Measurements from ENCODE around the gene CEACAM8. TPM values are rescaled to one million over a fixed set of nuclear protein-coding genes. Genes with fewer than 3 reads are reported as not detected.
"Not testable (repeated sequence)": the region's sequence is repeated elsewhere in the genome, so short reads cannot be mapped to it uniquely, and the experiment has no call there.

The CEACAM8 gene
- total RNA-seq, 1 donor from 2014 or later, result not detected

DNA sequence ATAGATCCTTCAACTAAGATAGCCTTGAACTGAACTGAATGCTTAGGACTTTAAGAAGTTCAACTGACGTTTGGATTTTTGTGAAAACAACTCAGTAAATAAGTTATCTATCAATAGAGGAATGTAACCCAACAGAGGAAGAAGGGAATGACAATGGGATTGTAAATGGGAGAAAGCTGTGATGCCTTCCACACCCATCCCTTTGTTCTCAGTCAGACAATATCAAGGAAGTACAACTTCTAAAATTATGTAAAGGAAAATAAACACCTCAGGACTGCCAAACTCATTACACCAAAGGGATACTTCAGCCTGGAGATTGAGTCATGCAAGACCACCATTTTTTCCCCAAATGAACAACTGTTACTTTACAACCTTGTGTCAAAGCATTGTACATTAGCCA is 21.1 kb downstream of the CEACAM8 start:
- no peak for DNase-seq (ENCODE audit: low read depth in 2 of 2)

DNA sequence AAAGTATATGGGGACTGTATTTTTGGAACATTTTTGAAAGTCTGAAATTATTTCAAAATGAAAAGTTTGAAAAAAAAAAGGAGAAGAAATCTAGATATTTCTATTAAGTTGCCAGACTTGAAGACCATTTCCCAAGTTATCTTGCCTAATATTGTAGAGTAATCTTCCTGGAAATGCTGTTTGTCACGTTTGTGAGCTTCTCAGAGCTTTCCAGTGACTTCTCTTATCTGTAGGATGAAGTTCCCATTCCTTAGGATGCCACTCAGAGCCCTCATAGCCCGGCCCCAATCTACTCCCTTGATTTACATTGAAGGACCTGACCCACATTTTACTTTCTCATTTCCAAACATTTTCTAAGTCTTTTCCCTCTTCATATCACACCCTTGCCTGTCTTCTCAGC is 23.6 kb downstream of the CEACAM8 start:
- DNase-seq (ENCODE audit: low read depth in 2 of 2), result no peak

GRCh38 chr19:42569193-42569592 is 25.5 kb downstream of the CEACAM8 start:
- no peak for DNase-seq (ENCODE audit: low read depth in 2 of 2)

DNA sequence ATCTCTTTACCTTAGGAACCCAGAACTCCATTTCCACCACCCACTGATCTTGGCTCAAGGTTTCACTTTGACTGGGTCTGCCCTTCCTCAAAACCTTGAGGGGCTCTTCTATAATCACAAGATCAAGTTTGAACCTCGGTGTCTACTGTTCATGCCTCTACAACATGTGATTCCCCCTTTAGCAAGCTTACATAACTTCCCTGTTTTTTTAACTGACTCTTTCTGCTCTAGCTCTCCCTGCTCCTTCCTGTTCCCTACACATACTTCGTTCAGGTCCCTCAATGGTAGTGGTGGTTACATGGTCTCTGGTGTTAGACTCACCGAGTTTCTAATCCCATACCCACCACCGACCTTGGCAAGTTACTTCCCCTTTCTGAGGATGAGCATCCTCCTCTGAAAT is 26.7 kb downstream of the CEACAM8 start:
- DNase-seq (ENCODE audit: low read depth in 2 of 2), result no peak

DNA sequence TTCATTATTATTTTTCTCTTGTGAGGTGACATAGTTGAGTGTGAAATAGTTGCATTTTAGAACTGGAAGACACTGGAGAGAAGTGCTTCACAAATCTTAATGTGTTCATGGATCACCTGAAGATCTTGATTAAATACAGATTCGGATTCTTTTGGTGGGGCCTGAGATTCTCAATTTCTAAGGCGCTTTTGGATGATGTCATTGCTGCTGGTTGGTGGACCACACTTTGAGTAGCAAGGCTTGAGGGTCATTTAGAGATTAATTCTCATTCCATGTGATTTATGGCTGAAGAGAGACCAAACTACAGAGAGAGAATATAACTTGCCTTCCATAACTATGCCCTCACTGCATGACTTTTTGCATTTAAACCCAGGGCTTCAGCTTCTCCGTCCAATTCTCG is 27.2 kb downstream of the CEACAM8 start:
- no peak for DNase-seq (ENCODE audit: low read depth in 2 of 2)

- DNase-seq (ENCODE audit: low read depth in 2 of 2), result peak; percentile 55 to 64
These were observed 31.1 kb downstream of the CEACAM8 start for GRCh38 chr19:42563352-42564210.

DNA sequence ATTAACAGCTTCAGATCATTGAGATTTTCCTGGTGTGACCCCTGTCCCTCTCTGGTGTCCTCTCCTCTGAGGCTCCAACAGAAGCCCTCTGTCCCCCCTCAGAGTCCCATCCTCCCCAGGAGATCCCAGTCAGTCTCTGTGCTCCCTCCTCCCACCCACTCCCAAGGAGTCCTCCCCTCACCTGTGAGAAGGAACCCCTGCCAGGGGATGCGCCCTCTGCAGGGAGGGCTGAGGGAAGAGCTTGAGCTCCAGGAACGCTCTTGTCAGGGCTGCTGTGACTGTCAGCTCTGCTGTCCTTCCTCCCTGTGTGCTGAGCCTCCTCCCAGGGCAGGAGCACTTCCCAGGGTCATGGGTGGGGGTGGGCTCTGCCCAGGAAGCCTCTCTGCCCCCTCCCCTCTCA is 33.2 kb downstream of the CEACAM8 start:
- DNase-seq (ENCODE audit: low read depth in 2 of 2), result no peak

- no peak for DNase-seq (ENCODE audit: low read depth in 2 of 2)
These were observed 34.0 kb downstream of the CEACAM8 start for GRCh38 chr19:42560731-42561130.

DNA sequence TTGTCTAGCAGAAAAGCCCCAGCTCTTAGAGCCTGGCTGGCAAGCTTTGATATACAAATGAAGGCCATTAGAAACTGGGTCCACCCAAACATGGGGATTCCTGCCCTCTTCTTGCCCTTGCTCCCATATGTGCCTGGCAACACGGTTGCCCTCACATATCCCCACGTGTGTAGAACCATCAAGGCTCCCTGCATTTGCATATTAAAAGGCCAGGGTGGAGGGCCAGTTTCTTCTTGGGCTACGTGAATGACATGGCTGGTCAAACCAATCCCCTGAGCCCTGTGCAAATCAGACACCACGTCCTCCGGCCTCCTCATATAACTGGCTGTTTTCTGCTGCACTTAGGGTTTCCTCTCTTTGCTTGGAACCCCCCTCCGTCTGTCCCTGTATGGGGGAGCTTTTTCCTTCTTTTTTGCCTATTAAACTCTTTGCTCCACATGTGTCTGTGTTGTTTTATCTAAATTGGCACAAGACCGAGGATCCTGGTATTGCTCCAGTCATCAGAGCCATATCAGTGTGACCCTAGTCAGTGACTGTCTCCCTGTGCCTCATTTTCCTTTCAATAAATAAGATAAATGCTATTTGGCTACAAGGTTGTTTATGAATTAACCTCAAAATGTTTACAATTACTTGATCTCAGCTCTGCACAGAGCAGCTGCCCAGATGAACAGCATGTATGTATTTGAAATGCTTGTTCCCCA is 36.1 kb downstream of the CEACAM8 start:
- DNase-seq (ENCODE audit: low read depth in 2 of 2), result no peak

DNA sequence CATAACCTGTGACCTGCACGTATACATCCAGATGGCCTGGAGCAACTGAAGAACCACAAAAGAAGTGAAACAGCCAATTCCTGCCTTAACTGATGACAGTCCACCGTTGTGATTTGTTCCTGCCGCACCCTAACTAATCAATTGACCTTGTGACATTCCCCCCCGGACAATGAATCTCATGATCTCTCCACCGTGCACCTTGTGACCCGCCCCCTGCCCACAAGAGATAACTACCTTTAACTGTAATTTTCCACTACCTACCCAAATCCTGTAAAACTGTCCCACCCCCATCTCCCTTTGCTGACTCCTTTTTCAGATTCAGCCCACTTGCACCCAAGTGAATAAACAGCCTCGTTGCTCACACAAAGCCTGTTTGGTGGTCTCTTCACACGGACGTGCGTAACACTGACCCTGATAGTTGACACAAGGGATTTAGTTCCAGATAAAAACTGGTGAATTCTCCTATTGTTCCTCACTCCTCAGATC is 37.3 kb downstream of the CEACAM8 start:
- not testable (repeated sequence) for DNase-seq (ENCODE audit: low read depth in 2 of 2)

DNA sequence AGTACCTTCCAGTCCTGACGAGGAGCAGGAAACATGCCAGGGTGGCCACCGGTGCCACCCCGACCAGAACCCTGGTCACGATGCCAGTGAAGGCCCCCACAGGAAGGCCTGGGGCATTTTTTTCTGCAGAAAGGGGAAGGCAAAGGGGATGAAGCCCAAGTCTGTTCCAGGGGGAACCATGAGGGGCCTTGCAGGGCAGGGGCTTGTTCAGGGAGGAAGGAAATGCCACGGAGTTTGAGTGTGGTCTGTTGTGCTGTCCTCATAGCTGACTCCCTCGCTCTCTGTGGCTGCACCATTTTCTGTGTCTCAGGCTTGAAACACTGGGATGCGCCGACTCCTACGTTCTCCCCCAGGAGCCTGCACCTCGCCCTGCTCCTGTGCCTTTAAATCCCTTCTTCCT is 38.9 kb downstream of the CEACAM8 start:
- no peak for DNase-seq (ENCODE audit: low read depth in 2 of 2)

DNA sequence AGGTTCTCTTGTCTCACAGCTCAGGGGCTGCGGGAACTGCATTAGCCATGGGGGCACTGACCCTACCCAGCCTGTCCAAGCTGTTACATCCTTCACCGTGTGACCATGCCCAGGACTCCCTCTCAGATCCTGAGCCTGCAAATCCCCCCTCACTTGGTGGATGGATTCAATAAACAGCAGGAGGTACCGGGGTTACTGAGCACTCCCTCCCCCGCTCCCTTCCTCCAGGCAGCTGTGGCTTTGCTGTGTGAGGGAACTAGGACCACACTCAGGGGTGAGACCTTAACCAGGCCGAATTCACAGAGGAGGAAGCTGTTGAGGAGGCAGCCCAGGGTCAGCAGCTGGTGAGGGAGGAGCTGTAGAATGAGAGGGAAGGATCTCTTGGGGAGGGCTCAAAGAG is 39.4 kb downstream of the CEACAM8 start:
- DNase-seq (ENCODE audit: low read depth in 2 of 2), result no peak

DNA sequence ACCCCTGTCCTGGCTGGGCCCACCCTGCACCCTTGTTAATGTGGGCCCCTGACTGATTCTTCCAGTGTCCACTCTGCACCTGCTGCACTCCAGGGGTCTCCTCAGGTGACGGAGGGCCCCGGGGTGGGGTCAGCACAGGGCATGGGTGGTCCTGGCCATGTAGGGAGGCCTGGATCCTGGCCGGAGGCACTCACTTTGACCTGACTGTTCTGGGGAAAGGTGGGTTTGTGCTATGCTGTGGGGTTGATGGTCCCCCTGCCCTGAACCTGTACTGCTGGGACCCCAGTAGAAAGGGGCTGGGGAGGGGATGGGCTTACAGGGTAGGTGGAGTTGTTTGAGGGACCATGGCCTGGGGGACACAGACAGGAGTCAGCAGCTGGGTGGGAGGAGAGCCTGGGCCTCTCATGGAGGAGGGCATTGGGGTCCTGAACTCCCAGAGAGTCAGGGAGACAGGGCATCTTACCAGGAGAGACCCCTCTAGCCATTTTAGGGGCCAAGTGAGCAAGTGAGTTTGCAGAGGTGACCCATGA is 40.6 kb downstream of the CEACAM8 start:
- DNase-seq (ENCODE audit: low read depth in 2 of 2), result no peak

- no peak for DNase-seq (ENCODE audit: low read depth in 2 of 2)
These were observed 41.3 kb downstream of the CEACAM8 start for GRCh38 chr19:42553292-42554045.

DNA sequence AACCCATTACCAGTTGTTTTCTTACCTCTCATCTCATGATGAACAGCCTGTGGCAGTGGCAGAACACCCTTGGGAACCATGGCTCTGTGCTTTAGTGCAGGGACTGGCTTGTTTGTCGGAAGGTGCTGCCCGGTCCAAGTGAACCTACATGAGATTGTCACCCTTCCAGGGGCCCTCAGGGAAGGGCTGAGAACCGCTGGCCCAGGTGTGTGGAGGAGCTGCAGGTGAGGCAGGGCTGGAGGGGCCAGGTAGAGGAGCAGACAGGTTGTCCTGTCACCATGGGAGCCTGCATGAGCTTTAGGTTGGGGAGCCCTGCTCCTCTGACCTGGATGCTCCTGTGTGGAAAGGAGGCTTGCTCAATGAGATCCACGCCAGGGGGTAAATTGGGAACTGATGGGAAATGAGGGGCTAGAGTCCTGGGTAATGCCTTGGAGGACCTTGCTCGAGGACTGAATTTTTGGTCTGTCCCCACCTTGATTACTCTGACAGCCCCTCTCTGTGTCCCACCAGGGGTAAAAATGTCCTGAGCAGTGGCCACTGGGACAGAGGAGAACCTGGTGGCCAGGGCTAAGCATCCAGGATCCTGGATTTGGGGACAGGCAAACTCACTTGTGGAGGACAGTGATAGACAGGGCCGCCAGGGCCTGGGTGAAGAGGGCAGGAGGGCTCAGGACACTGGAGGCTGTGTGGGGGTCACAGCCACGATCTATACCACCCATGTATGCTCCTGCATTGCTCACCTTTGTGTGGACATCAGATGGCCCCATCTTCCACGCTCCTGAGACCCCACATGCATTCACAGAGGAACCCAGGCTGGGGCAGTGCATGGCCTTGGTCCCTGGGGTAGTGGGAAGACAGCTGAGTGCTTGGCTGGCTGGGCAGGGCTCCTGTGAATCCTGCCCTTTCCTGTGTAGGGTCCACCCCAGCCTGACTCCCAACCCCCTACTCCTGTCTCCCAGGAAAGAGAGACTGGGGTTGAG is 42.3 kb downstream of the CEACAM8 start:
- no peak for DNase-seq (ENCODE audit: low read depth in 2 of 2)

DNA sequence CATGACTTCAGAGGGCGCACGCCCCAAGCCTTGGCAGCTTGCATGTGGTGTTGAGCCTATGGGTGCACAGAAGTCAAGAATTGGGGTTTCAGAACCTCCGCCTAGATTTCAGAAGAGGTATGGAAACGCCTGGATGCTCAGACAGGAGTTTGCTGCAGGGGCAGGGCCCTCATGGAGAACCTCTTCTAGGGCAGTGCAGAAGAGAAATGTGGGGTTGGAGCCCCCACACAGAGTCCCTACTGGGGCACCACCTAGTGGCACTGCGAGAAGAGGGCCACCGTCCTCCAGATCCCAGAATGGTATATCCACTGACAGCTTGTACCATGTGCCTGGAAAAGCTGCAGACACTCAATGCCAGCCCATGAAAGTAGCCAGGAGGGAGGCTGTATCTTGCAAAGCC is 44.2 kb downstream of the CEACAM8 start:
- not testable (repeated sequence) for DNase-seq (ENCODE audit: low read depth in 2 of 2)

- not testable (repeated sequence) for DNase-seq (ENCODE audit: low read depth in 2 of 2)
These were observed 45.7 kb downstream of the CEACAM8 start for GRCh38 chr19:42549067-42549466.

DNA sequence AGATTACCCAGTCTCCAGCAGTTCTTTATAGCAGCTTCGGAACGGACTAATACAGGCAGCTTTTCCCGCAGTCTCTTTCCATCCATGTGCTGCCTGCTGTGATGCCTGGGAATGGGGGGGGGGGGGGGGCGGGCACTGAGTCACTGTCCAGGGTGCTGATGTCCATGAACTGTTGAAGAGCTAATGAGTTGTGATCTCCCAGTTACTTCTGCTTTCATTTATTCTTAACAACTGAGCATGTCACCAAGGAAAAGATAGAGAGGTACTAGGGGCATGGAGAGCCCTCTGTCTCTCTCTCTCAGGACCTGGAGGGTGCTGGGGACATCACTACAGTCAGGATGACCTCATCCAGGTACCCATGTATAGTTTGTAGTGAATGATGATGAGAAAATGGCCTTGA is 46.2 kb downstream of the CEACAM8 start:
- DNase-seq (ENCODE audit: low read depth in 2 of 2), result no peak

GRCh38 chr19:42547929-42548328 is 46.8 kb downstream of the CEACAM8 start:
- DNase-seq (ENCODE audit: low read depth in 2 of 2), result no peak

GRCh38 chr19:42546831-42547500 is 47.8 kb downstream of the CEACAM8 start:
- no peak for DNase-seq (ENCODE audit: low read depth in 2 of 2)
